ENCODE measurements around the gene MAP7. TPM values are rescaled to one million over a fixed set of nuclear protein-coding genes. Genes with fewer than 3 reads are reported as not detected.

Gene MAP7
- total and polyA plus RNA-seq, 2 donors (not counting 3 experiments of a cell fraction or from before 2014, with no cell fraction given), result 0.07 to 0.42 TPM

GRCh38 chr6:136404007-136404406 is 146.2 kb downstream of the MAP7 start:
- Histone ChIP-seq H3K9me1 (replicated peaks; ENCODE audit: control insufficient read depth, extremely low read depth, insufficient read depth, low read length) (no peaks in the 10 kb centered on the region), H3K79me2 (ENCODE audit: control insufficient read depth, insufficient read depth, low read length) (no peaks in the 10 kb centered on the region), H3K27me3 (ENCODE audit: control insufficient read depth in 2 of 2, insufficient read depth in 2 of 2, low read length in 2 of 2) (no peaks in the 10 kb centered on the region), H3K36me3 (ENCODE audit: control insufficient read depth in 2 of 2, extremely low read depth in 1 of 2, insufficient read depth in 2 of 2, low read length in 2 of 2) (no peaks in the 10 kb centered on the region), H3K9ac (replicated peaks; ENCODE audit: extremely low read depth, insufficient read depth, low read length) (no peak overlapping the region), H3K4me3 (replicated peaks in 1 of 3; ENCODE audit: insufficient read depth in 1 of 3, low read depth in 1 of 3, low read length in 3 of 3) (no peak overlapping the region), H2AFZ (ENCODE audit: low read depth, low read length) (no peak overlapping the region), H4K20me1 (replicated peaks; ENCODE audit: control insufficient read depth, extremely low read depth, insufficient read depth, low read length) (no peaks in the 10 kb centered on the region), H3K4me1 (ENCODE audit: control insufficient read depth, extremely low read depth, insufficient read depth, low read length) (no peaks in the 10 kb centered on the region), H3K4me2 (ENCODE audit: insufficient read depth, low read length) (no peak overlapping the region), H3K9me3 (replicated peaks; ENCODE audit: control insufficient read depth, insufficient read depth, low read length) (no peaks in the 10 kb centered on the region), H3K27ac (ENCODE audit: insufficient read depth, low read depth, low read length) (no peak overlapping the region)
- no TSS peak for BruUV-seq (replicated peaks)
- DNase-seq (ENCODE audit: low read depth, low spot score) (no peak), FAIRE-seq (no peak)
- TF ChIP-seq MYC (IDR thresholded peaks at IDR 0.05; ENCODE audit: low read depth, low read length) (no peak), JUN (IDR thresholded peaks at IDR 0.05; ENCODE audit: borderline replicate concordance, insufficient read depth, insufficient read length, low read depth) (no peak), POLR2A (IDR thresholded peaks at IDR 0.05; ENCODE audit: low read depth, low read length) (no peak), GATA2 (IDR thresholded peaks at IDR 0.05; ENCODE audit: insufficient read depth, insufficient read length, low read depth, low read length) (no peak)
- TF ChIP-seq, protein P1, sequence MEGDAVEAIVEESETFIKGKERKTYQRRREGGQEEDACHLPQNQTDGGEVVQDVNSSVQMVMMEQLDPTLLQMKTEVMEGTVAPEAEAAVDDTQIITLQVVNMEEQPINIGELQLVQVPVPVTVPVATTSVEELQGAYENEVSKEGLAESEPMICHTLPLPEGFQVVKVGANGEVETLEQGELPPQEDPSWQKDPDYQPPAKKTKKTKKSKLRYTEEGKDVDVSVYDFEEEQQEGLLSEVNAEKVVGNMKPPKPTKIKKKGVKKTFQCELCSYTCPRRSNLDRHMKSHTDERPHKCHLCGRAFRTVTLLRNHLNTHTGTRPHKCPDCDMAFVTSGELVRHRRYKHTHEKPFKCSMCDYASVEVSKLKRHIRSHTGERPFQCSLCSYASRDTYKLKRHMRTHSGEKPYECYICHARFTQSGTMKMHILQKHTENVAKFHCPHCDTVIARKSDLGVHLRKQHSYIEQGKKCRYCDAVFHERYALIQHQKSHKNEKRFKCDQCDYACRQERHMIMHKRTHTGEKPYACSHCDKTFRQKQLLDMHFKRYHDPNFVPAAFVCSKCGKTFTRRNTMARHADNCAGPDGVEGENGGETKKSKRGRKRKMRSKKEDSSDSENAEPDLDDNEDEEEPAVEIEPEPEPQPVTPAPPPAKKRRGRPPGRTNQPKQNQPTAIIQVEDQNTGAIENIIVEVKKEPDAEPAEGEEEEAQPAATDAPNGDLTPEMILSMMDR (IDR thresholded peaks at IDR 0.05; ENCODE audit: extremely low read depth in 1 of 2, insufficient read depth in 1 of 2, low read depth in 1 of 2, low read length in 2 of 2), result no peak
- ChIA-PET CTCF (interaction anchor here (0.8 kb wide), 1 partner anchor 13 kb away, joined by 3 read pairs; no protein-coding TSS in a partner anchor), POLR2A (no interaction called here)
- dilution Hi-C loops (cut with MboI; ENCODE audit: extremely low pct_ligation_motif_present, low sequenced_read_pairs) (no loop called here), intact Hi-C loops (cut with micrococcal nuclease) (no loop called here)
